H1 (cell line): ENCODE data around the gene IL1A. TPM values are rescaled to one million over a fixed set of nuclear protein-coding genes. Genes with fewer than 3 reads are reported as not detected.

Source experiments
- ATF3 ChIP-seq: IDR thresholded peaks from 2 replicates; pipeline ENCODE4 v1.6.1; 2011; ENCODE audit warnings: low read depth, mild to moderate bottlenecking, low read length; ENCODE audit not compliant: insufficient read depth
- BCL11A ChIP-seq, 2 experiments: IDR thresholded peaks; one replicate each; pipeline ENCODE4 v1.6.1; 2011; ENCODE audit warnings: low read depth in 2 of 2, low read length in 2 of 2, mild to moderate bottlenecking in 2 of 2
- CBX8 ChIP-seq: fragments of 300-800, 300-1000 bp; sonication (generic); IDR thresholded peaks from 2 replicates; pipeline ENCODE4 v1.7.1; 2016; ENCODE audit warnings: low read depth, low read length, borderline replicate concordance
- CHD7 ChIP-seq: fragments of 300-600 bp; sonication (generic); IDR thresholded peaks from 2 replicates; pipeline ENCODE4 v1.7.1; 2012; ENCODE audit warnings: low read length, moderate library complexity, mild to moderate bottlenecking, inconsistent platforms; ENCODE audit not compliant: insufficient replicate concordance
- CTBP2 ChIP-seq: IDR thresholded peaks from 2 replicates; pipeline ENCODE4 v1.7.0; 2011; ENCODE audit warnings: borderline replicate concordance, mild to moderate bottlenecking, moderate library complexity, mixed read lengths, low read length; ENCODE audit not compliant: insufficient read depth, insufficient read length
- EGR1 ChIP-seq: IDR thresholded peaks from 2 replicates; pipeline ENCODE4 v1.6.1; 2011; ENCODE audit warnings: low read depth, low read length, borderline replicate concordance
- HDAC6 ChIP-seq: IDR thresholded peaks from one replicate; pipeline ENCODE4 v1.7.1; 2012; ENCODE audit warnings: low read depth, mild to moderate bottlenecking, inconsistent platforms, low read length, moderate library complexity
- JUN ChIP-seq: IDR thresholded peaks from 2 replicates; pipeline ENCODE4 v1.6.1; 2011; ENCODE audit warnings: low read depth, mild to moderate bottlenecking, improper control_type of control experiment, low read length
- KDM4A ChIP-seq: IDR thresholded peaks from one replicate; pipeline ENCODE4 v1.7.1; 2012; ENCODE audit warnings: low read depth, mild to moderate bottlenecking, moderate library complexity, low read length, inconsistent platforms; ENCODE audit not compliant: severe bottlenecking
- PHF8 ChIP-seq: fragments of 200-600 bp; sonication (generic); conservative IDR thresholded peaks from 2 replicates; pipeline ENCODE4 v1.7.1; 2012; ENCODE audit warnings: low read depth, mild to moderate bottlenecking, inconsistent platforms, low read length, moderate library complexity
- SP2 ChIP-seq: IDR thresholded peaks from 2 replicates; pipeline ENCODE4 v1.6.1; 2012; ENCODE audit warnings: mild to moderate bottlenecking, low read length, inconsistent platforms
- TCF12 ChIP-seq: IDR thresholded peaks from 2 replicates; pipeline ENCODE4 v1.6.1; 2011; ENCODE audit warnings: low read depth, mild to moderate bottlenecking, low read length
- polyA plus RNA-seq, 7 experiments: library from polyadenylated mRNA; depleted of rRNA in 3 of 7; stranded (reverse) in 5 of 7; unstranded in 2 of 7; fragments of >200 nt in 5 of 7; fragments of 200-250 nt in 2 of 7; gene quantifications; 1 replicate in 5 of 7; 2 replicates in 1 of 7; 4 replicates in 1 of 7; pipeline versions ENCODE4 v1.2.1 to v1.2.3, GENCODE V29; 2011 to 2013; ENCODE audit warnings: missing spikeins in 2 of 7, mixed read lengths in 2 of 7
- total RNA-seq: library from RNA; stranded (reverse); fragmentation: NEBNext Ultra II Directional; extraction: Animal tissue kit (Norgen Biotek cat#: 25700); gene quantifications from 2 replicates; pipeline ENCODE4 v1.2.1, GENCODE V29; 2021

The IL1A gene
- total and polyA plus RNA-seq, 2 of the 8 experiments (the other 6 are each of a cell fraction or from before 2014, with no cell fraction given) = 0.32 to 0.74 TPM

- TF ChIP-seq CHD7 = no peak
- no peak for TF ChIP-seq CTBP2
- TF ChIP-seq JUN = no peak
- TF ChIP-seq KDM4A = no peak
- TF ChIP-seq BCL11A (IDR thresholded peaks at IDR 0.05; ENCODE audit: low read depth in 2 of 2, low read length in 2 of 2) = no peak
- TF ChIP-seq SP2 = no peak
- TF ChIP-seq ATF3 = no peak
- TF ChIP-seq TCF12 = no peak
- TF ChIP-seq PHF8 = no peak
- TF ChIP-seq EGR1 = no peak
- TF ChIP-seq CBX8 = no peak
- no peak for TF ChIP-seq HDAC6
Measured at GRCh38 chr2:112824694-112825085, 40.4 kb upstream of the IL1A start (continued).
